Activated CD4-positive, alpha-beta T cell treated with anti-CD3 and anti-CD28 coated beads for 4 hours (primary cell): ENCODE measurements around the gene SLC25A34.

Experiments used
- DNase-seq, 2 donors: peaks; one replicate each; pipeline ENCODE4 v3.0.0-alpha.2; 2020

SLC25A34 gene

DNA sequence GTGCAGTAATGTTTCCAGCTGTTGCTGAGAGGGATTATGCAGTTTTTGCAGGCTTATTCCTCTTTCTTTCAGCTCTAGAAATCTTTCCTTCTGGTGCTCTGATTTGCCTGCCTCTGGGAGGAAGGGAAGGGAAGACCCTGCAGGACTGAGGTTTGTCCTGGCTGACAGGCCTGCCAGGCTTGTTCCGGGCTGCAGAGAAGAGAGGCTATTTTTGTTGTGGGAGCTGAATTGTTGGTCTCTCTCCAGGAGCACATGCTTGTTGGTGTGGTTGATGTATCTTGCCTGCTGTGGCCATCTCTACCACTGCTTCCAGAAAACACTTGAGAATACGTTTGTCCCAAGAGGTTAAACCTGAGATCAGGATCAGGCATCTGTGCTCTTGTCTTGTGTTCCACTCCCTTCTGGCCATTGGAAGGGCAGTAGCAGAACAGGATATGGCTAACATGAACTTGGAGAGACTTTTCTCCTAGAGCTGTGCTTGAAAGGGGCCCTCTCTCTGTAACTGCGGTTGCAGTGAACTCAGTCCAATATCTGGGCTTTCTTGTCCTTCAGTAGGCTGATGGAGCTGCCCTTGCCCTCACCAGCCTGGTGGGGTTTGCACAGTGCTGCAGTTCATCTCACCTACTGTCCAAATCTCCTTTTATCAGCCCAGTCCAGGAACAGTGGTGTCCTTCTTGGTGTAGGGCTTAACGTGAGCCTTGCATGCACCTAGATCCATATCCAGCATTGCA is 21.5 kb upstream of the SLC25A34 start:
- DNase-seq: no peak

DNA sequence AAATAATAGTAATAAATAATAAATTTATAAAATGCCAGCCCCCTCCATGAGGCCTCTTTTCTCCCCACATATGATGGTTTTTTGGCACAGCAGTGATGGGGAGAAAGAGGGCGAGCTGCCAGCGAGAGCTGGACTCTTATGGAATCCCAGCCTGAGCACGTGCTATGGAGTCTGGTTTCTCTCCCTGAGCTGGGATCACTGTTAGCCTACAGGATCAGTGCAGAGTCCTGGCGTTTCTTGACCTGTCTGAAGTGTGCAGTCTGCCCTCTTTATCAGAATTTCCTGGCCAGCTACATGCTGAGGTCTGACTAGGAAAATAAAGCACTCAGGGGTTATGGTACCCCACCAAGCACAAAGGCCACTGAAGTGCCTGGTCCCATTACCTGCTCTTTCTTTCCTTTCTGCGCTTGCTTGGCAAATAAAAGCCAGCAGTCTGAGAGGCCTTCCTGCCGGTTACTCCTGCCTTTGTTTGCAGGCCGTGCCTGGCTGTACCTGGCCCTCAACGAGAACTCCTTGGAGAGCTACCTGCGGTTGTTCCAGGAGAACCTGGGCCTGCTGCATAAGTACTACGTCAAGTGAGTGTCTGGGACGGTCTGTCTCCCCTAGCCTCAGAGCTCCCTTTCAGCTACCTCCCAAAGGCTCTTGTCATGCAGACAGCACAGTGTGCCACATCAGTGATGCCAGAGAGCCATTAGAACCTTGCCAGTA is 18.5 kb upstream of the SLC25A34 start:
- DNase-seq: no peak

DNA sequence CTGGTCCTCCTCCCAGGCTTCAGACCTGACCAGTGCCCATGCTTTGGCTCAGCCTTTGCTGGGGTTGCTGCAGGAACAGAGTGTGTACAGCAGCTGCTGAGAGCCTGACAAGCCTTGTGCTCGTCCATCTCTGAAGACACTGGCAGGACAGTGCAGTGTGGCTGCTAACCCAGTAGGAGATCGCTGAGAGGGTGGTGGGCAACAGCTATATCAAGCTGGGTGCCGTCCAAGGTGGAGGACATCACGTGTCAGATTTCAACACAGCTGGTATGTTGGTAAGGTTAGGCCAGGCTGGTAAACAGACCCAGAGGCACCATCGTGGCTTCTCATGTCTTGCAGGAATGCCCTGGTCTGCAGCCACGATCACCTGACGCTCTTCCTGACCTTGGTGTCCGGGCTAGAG is 17.9 kb upstream of the SLC25A34 start:
- no peak for DNase-seq

DNA sequence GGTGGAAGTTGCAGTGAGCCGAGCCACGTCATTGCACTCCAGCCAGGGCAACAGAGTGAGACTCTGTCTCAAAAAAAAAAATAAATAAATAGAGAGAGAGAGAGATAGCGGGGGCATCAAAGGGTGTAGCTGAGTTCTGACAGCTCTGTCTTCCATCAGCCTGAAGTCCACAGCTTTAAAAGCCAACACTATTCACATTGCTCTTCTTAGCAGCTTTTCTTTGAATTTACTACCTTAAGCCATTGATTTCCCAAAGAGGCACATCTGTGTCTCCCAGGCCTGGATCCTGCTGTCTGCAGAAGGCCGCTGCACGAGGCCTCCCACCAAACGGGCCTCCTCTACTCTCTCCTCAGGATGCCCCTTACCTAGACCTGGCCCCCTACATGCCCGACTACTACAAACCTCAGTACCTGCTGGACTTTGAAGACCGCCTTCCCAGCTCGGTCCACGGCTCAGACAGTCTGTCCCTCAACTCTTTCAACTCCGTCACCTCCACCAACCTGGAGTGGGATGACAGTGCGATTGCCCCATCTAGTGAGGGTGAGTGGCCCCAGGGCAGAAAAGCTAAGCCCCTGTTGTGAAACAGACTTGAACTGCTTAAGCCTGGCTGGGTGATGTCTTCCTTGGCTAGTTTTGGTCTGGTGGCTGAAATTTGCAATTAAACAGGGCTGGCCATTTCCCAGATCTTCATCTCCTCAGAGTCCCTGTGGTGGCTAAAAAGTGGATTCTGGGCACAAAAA is 16.5 kb upstream of the SLC25A34 start:
- DNase-seq: no peak

DNA sequence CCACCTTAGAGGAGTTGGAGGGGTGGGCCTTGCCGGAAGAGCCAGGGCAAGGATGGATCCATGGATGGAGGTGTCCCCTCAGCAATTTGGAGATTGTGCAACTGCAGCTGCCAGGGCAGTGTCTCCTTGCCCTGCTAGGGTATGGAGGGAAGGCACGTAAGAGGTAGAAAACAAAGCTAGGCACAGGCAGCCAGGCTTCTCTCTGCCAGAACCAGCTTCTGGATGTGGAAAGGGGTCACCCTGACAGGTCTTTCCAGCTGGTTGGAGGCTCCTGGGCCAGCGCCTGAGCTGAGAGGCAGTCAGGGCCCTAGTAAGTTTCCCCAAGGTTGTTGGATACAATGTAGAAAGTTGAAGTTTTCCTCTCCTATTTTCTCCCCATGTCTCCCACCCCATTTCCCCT is 15.2 kb upstream of the SLC25A34 start:
- no peak for DNase-seq

DNA sequence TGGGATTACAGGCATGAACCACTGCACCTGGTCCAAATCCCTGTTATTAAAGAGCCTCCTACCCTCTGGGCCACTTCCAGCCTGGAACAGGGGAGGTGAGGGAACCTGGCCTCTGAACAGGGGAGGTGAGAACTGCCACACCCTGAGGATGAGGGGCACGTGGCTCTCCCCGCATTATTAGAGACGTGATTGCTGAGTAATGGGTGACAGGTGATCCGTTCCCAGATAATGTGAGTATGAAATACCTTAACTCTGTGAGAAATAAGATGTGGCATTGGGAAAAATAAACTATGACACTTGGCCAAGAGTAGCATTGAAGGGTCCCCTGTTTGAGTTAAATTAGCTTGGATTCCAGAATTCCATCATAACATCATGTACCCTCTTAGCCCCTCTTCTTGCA is 13.6 kb upstream of the SLC25A34 start:
- DNase-seq: no peak

DNA sequence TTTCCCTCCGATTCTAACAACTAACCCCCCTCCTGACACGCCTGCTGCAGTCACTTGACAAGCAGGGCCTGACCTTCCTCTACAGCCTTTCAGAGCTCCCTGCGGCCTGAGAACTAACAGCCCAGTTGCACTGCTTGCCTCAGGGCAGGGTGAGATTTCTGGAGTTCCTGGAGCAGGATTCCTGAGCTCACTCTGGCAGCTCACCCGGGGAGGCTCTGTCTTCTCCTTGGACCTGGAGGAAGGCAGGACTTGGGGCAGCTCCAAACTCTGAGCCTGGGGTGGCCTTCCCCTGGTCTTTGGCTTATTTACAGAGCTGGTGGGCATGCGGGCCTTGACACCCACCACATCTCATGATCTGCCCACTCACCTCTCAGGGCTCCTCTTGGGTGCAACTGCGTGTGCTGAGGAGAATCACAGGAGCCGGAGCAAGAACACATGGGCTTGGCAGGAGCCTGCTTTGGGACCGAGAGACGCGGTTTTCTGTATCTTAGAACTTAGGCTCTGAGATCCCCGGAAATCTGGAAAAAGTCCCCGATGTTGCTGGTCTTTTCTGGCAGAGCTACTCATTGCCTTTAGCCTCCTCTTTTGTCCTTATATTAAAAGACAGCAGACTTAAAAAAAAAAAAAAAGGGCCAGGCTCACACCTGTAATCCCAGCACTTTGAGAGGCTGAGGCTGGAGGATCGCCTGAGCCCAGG is 13.1 kb upstream of the SLC25A34 start:
- no peak for DNase-seq

DNA sequence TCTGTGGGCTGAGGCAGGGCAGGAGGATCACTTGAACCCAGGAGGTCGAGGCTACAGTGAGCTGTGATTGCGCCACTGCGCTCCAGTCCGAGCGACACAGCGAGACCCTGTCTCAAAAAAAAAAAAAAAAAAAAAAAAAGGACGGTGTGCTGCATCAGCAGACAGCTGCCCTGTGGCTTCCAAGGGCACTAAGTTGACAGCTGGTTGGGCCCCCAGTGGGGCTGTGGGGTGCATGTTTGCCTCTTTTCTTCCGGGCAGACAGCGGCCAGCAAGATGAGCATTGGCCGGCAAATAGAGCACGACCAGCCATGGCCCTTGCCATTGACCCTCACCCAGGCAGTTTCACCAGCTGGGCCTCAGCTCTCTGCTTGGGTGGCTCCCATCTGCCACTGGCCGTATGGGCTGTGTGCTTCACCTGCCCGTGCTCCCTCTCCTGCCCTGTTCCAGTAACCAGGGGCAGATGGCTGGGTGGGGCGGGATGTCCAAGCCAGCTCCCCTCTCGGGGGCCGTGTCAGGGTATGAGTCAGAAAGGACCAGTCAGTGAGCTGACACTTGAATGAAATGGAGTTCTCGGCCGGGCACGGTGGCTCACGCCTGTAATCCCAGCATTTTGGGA is 12.3 kb upstream of the SLC25A34 start:
- DNase-seq: no peak

DNA sequence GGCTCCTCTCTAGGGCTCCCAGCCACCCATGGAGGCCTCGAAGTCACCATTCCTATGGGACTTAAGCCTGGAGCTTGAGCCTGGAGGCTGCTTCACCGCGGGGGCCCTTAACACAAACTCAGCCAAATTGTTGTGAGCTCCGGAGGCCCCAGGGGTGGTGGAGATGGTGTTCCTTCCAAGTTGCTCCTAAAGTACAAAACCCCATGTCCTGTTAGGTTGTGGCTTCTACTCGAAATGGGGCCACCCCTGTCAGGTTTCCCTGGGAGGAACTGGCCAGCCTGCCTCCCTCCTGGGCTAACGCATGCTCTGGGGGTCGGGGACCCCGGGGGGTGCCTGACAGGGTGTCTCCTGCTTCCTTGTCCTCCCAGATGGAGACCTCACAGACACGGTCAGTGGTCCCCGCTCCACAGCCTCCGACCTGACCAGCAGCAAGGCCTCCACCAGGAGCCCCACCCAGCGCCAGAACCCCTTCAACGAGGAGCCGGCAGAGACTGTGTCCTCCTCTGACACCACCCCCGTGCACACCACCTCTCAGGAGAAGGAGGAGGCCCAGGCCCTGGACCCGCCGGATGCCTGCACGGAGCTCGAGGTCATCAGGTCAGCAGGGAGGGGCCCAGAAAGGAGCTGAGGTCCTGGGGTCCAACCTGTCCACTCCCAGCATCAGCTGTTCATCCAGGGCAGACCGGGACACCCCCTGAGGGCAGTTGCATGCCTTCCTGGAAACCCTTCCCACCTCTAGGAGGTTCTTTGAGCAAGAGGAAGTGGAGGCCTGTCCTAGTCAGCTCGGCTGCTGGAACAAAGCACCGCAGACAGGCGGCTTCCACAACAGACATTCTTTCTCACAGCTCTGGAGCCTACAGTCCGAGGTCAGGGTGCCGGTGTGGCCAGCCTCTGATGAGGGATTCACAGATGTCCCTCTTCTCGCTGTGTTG is 10.8 kb upstream of the SLC25A34 start:
- no peak for DNase-seq

DNA sequence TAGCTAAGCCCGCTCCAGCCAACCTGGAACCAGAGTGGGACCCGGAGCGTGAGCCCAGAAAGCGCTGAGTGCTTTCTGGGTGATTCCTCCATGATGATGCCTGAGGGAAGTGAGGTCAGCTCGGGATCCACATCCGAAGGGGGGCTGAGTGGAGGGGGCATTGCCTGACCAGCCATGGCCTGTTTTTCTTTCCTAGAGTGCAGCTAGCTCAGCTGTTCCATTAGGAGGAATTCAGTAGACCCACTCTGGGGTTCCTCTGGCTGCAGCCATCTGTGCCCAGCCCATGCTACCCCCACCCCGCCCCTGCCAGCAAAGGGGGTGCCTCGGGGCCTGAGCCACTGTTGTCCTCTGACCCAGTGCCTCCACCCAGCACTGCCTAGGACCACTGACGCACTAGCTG is 9.6 kb upstream of the SLC25A34 start:
- no peak for DNase-seq

DNA sequence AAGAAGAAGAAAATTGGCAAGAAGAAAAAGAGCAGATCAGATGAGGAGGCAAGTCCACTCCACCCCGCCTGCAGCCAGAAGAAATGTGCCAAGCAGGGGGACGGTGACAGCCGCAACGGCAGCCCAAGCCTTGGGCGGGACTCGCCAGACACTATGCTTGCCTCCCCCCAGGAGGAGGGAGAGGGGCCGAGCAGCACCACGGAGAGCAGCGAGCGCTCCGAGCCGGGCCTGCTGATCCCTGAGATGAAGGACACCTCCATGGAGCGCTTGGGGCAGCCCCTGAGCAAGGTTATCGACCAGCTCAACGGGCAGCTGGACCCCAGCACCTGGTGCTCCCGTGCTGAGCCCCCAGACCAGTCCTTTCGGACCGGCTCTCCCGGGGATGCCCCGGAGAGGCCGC is 9.0 kb upstream of the SLC25A34 start:
- DNase-seq: no peak

DNA sequence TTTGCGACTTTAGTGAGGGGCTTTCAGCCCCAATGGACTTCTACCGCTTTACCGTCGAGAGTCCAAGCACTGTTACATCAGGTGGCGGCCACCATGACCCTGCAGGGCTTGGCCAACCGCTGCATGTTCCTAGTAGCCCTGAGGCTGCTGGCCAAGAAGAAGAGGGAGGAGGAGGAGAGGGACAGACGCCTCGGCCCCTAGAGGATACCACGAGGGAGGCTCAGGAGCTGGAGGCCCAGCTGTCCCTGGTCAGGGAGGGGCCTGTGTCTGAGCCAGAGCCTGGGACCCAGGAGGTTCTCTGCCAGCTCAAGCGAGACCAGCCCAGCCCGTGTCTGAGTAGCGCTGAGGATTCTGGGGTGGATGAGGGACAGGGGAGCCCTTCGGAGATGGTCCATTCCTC is 8.6 kb upstream of the SLC25A34 start:
- DNase-seq: no peak

DNA sequence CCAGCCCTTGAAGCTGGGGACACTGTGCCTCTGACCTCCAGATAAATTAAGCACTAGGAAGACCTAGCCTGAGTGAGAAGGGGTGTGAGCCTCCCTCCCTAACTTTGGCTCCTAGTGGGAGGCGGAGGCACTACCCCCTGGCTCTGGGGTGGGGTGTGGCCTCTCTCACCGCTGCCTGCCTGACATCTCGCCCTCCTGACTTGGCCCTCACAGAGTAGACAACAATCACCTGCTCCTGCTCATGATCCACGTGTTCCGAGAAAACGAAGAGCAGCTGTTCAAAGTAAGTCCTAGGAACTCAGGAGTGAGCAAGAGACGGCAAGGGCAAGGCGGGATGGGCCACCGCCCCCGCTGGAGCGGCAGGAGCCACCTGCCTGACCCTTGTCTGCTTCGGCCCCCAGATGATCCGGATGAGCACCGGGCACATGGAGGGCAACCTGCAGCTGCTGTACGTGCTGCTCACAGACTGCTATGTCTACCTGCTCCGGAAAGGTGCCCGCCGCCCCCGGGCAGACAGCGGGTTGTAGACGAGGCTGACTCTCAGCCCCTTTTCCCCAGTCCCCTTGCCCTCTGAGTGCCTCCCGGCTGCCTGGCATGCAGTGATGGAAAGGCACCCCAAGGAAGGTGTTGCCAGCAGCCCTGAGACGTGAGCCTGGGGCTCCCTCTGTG is 8.1 kb upstream of the SLC25A34 start:
- DNase-seq: no peak

DNA sequence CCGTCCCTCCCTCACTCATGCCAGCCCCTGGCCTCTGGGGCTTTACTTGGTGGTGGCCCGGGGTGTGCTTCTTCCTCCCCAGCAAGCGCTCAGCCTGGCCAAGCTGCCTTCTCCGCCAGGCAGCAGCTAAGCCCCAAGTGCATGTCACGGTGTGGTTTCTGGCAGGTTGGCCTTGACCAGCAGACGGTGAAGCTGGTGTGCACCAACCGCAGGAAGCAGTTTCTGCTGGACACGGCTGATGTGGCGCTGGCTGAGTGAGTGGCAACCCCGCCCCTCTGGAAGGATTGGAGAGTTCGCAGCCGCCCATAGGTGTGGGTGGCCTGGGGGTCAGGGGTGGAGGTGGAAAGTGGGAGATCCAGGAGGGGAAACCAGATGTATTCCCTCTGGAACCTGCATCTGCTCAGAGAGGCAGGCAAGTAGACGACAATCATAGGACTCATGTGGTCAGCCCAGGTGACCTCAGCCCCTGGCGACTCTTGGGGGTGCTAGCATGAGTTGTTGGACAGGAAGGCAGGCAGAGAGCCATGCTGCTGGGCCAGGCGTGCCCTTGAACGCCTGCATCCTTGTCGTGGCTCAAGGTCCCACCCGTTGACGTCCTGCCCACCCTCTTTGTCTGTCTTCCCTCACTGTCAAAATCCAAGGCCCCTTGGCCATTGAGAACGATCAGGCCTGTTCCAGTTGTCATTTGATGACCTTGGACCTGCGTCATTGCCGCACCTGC is 7.0 kb upstream of the SLC25A34 start:
- DNase-seq: no peak

DNA sequence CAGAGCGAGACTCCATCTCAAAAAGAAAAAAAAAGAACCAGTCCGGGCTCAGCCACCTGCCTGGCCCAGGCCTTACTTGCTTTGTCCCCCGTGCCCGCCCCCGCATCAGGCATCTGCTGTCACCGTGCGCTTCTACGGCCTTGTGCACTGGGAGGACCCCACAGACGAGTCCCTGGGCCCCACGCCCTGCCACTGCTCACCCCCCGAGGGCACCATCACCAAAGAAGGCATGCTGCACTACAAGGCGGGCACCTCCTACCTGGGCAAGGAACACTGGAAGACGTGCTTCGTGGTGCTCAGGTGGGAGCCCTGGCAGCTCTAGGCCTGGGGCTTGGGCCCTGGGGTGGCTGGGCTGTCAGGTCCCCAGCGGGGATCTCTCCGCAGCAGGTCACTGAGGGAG is 5.6 kb upstream of the SLC25A34 start:
- no peak for DNase-seq

DNA sequence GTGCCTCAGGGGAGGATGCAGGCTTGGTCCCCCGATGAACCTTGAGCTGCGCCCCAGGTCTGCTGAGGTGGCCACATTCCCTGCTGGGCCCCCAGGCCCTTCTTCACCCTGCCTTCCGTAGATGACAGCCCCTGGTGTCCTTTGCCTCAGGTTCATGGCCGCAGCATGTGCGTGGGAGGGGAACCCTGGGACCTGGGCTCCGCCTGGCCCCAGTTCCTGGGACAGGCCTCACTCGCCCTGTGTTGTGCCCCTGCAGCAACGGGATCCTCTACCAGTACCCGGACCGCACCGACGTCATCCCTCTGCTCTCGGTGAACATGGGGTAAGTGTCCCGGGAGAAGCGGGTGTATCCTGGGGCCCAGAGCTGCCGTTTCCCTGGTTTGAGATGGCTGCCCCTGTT is 5.1 kb upstream of the SLC25A34 start:
- DNase-seq: no peak

DNA sequence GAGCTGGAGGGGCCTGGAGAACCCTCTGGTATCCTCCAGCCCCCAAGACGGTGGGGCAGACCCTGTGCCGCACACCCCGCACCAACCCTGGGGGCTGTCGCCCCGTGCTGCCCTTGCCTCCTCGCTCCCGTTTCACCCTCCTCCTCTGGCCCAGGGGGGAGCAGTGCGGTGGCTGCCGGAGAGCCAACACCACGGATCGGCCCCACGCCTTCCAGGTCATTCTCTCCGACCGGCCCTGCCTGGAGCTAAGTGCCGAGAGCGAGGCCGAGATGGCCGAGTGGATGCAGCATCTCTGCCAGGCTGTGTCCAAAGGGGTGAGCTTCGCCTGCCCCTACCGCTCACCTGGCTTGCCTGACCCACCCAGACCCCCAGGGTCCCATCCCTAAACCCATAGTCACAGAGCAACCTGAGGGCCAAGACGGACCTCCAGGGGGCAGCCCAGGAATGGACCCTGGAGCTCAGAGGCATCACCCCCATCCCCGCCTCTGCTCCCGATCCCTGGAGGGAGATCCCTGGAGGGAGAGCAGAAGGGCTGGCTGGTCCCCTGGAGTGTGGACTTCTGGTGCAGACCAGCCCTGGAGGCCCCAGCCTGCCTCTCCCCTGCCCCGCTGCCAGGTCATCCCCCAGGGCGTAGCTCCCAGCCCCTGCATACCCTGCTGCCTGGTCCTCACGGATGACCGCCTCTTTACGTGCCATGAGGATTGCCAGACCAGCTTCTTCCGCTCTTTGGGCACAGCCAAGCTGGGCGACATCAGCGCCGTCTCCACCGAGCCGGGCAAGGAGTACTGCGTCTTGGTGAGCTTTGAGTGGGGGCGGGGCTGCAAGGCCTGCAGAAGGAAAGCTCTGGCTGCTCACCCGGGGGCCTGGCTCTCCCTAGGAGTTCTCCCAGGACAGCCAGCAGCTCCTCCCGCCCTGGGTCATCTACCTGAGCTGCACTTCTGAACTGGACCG is 4.0 kb upstream of the SLC25A34 start:
- no peak for DNase-seq

DNA sequence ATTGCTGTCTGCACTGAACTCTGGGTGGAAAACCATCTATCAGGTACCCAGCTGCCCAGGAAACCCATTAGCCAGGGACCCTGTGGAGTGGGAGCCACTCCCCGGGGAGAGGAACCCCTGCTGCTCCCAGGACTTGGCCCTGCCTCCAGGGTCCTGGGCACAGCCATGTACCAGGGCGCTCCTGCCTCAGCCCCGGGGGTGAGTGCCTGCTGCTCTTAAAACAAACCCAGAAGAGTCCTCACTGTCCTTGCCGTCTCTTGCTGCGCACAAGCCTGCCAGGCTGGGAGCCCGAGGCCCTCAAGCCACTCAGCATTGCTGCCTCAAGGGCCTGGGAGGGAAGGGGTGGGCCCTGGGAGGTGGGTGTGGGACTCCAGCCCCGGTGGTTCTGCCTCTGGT is 3.4 kb upstream of the SLC25A34 start:
- DNase-seq: no peak

DNA sequence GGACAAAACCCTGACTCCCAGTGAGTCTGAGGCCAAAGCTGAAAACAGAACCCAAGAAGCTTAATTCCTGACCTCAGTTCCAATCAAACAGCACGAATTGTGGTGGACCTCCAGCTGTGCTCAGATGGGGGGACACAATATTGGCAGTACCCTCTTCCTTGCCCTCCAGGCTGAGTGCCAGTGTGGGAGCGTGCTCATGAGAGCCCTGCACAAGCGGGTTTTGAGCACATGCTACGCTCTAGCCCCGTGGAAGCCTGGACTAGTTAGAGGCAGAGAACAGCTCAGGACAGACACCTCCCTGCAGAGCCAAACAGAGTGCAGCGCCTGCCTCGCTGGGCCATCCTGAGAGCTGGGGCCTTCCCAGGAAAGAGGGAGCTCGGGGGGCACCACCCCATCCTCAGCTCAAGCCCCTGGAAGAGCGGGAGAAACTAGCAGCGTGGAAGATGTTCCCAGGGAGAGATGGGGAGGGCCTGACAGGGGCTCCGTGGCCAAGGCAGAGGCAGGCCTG is 2.8 kb upstream of the SLC25A34 start:
- no peak for DNase-seq
